ENCODE results near the gene YIF1A. TPM values are rescaled to one million over a fixed set of nuclear protein-coding genes. Genes with fewer than 3 reads are reported as not detected.
A peak's percentile ranks its signal among the peaks of the same experiment; 100 is the strongest.
"Not testable (repeated sequence)": the region's sequence is repeated elsewhere in the genome, so short reads cannot be mapped to it uniquely, and the experiment has no call there.

Gene YIF1A
- total RNA-seq, 4 donors from 2014 or later: 60.6 to 99.7 (median 72.3) TPM

DNA sequence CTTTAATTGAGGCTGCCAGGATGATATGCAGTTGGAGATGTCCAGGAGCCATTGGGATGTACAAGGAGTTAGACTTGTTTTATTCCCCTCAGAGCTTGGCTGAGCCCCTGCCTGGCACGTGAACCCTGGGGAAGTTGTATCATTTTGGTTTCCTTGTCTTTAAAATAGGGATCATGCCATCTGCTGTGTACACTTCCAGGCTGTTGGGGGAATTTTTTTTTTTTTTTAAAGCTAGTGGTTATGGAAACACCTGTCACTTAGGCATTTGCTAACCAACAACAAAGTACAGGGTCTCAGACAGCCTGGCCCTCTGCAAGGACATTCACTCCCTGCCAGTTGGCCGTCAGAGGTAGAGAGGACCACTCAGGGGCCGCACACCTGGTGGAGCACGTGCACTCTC lies 29.0 kb downstream of the YIF1A start:
- intact Hi-C loops (cut with DNase I; ENCODE audit: low total_unique reads): loop anchor here (2.0 kb wide), 1 partner anchor 37 kb away; no protein-coding TSS in a partner anchor
- H3K27ac ChIP-seq: no peak overlapping the region
- TF ChIP-seq POLR2A (IDR thresholded peaks at IDR 0.05): no peak
- peaks cover 0 to 20% (median 16%) of the 10 kb centered on the region in 4 donors for H3K4me1 ChIP-seq
- DNase-seq: no peak
- no peak overlapping the region for H3K4me3 ChIP-seq
- in situ Hi-C loops (cut with MboI; ENCODE audit: low pct_ligation_motif_present in 1 of 4, low pct_unique_long_range_greater_than_20kb in 1 of 4, low sequenced_read_pairs in 3 of 4): no loop called here
- no peaks in the 10 kb centered on the region for H3K9me3 ChIP-seq
- no peaks in the 10 kb centered on the region for H3K36me3 ChIP-seq
- H3K27me3 ChIP-seq: peaks cover 7% of the 10 kb centered on the region
- 92 to 100% methylated on average over 1 to 4 of the region's 4 CpGs for whole genome bisulfite sequencing, 2 donors (ENCODE audit: low coverage in 1 of 2)

DNA sequence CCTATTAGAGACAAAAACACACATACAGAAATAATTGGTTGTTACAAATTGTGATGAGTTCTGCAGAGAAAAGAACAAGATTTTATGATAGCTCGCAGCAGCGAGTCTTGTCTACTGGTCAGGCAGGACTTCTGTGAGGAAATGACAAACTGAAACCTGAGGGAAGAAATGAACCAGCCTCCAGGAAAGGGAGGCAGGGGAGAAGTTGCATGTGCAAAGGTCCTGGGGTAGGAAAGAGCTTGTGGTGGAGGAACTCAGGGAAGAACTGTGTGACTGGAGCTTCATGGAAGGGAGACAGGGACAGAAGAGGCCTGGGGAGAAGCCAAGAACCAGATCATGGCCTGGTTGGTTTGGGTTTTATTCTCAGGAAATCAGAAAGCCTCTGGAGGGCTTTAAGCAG lies 29.7 kb downstream of the YIF1A start:
- Histone ChIP-seq H3K36me3 (no peaks in the 10 kb centered on the region), H3K4me3 (no peak overlapping the region), H3K4me1 (peaks cover 0 to 20% (median 16%) of the 10 kb centered on the region in 4 donors), H3K9me3 (no peaks in the 10 kb centered on the region), H3K27ac (no peak overlapping the region), H3K27me3 (peaks cover 7% of the 10 kb centered on the region)
- 90 to 100% methylated on average over 2 of the region's 2 CpGs for WGBS, 2 donors (ENCODE audit: low coverage in 1 of 2)
- no peak for DNase-seq
- intact Hi-C loops (cut with DNase I; ENCODE audit: low total_unique reads) (loop anchor here (2.0 kb wide), 1 partner anchor 36 kb away; no protein-coding TSS in a partner anchor), in situ Hi-C loops (cut with MboI; ENCODE audit: low pct_ligation_motif_present in 1 of 4, low pct_unique_long_range_greater_than_20kb in 1 of 4, low sequenced_read_pairs in 3 of 4) (no loop called here)
- TF ChIP-seq, protein P1, sequence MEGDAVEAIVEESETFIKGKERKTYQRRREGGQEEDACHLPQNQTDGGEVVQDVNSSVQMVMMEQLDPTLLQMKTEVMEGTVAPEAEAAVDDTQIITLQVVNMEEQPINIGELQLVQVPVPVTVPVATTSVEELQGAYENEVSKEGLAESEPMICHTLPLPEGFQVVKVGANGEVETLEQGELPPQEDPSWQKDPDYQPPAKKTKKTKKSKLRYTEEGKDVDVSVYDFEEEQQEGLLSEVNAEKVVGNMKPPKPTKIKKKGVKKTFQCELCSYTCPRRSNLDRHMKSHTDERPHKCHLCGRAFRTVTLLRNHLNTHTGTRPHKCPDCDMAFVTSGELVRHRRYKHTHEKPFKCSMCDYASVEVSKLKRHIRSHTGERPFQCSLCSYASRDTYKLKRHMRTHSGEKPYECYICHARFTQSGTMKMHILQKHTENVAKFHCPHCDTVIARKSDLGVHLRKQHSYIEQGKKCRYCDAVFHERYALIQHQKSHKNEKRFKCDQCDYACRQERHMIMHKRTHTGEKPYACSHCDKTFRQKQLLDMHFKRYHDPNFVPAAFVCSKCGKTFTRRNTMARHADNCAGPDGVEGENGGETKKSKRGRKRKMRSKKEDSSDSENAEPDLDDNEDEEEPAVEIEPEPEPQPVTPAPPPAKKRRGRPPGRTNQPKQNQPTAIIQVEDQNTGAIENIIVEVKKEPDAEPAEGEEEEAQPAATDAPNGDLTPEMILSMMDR (IDR thresholded peaks at IDR 0.05): no peak
- no peak for TF ChIP-seq POLR2A (IDR thresholded peaks at IDR 0.05)
- TF ChIP-seq EP300 (IDR thresholded peaks at IDR 0.05; ENCODE audit: low read depth): no peak
- TF ChIP-seq POLR2AphosphoS5 (IDR thresholded peaks at IDR 0.05): no peak

DNA sequence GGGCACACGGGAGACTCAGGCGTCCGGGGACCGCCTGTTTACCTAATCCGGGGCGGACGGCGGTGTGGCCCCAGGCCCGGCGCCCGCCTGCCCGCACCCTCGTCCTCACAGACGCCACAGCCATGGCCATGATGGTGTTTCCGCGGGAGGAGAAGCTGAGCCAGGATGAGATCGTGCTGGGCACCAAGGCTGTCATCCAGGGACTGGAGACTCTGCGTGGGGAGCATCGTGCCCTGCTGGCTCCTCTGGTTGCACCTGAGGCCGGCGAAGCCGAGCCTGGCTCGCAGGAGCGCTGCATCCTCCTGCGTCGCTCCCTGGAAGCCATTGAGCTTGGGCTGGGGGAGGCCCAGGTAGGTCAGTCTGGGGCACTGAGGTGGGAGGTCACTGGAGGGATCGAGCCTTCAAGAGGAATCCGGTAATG lies 30.5 kb downstream of the YIF1A start:
- WGBS, 2 donors (ENCODE audit: low coverage in 1 of 2): 6 to 37% methylated on average over 2 to 14 of the region's 28 CpGs
- Histone ChIP-seq H3K27ac (peak overlapping the region; percentile 77 to 92 (median 84)), H3K9me3 (no peaks in the 10 kb centered on the region), H3K27me3 (peaks cover 7% of the 10 kb centered on the region), H3K4me1 (peaks cover 0 to 20% (median 16%) of the 10 kb centered on the region in 4 donors), H3K36me3 (no peaks in the 10 kb centered on the region), H3K4me3 (peak overlapping the region; percentile 67 to 89 (median 80))
- TF ChIP-seq POLR2AphosphoS5 (IDR thresholded peaks at IDR 0.05): no peak
- no peak for TF ChIP-seq POLR2A (IDR thresholded peaks at IDR 0.05)
- TF ChIP-seq, protein P1 (IDR thresholded peaks at IDR 0.05): peak in 2 of 5 experiments; percentile 18 to 31
- TF ChIP-seq EP300 (IDR thresholded peaks at IDR 0.05; ENCODE audit: low read depth): no peak
- in situ Hi-C loops (cut with MboI; ENCODE audit: low pct_ligation_motif_present in 1 of 4, low pct_unique_long_range_greater_than_20kb in 1 of 4, low sequenced_read_pairs in 3 of 4): no loop called here
- no peak for DNase-seq
- intact Hi-C loops (cut with DNase I; ENCODE audit: low total_unique reads): loop anchor here (2.0 kb wide), 1 partner anchor 36 kb away; no protein-coding TSS in a partner anchor

DNA sequence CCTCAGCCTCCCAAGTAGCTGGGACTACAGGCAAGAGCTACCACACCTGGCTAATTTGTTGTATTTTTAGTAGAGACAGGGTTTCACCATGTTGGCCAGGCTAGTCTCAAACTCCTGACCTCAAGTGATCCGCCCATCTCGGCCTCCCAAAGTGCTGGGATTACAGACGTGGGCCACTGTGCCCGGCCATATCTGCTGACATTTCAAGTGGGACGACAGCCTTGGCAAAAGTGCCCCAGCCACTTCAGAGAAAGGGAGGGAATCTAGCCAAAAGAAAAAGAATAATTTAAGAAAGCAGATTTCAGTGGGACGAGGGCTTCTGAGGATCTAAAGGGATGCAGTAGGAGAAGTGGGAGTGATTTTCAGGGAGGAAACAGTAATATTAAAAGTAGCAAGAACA lies 35.9 kb downstream of the YIF1A start:
- peaks cover 0 to 11% (median 9%) of the 10 kb centered on the region in 4 donors for H3K4me1 ChIP-seq
- WGBS, 2 donors (ENCODE audit: low coverage in 1 of 2): 80 to 84% methylated on average over 5 to 6 of the region's 6 CpGs
- H3K27ac ChIP-seq; DNase-seq; H3K9me3 ChIP-seq; H3K27me3 ChIP-seq; in situ Hi-C loops (cut with MboI; ENCODE audit: low pct_ligation_motif_present in 1 of 4, low pct_unique_long_range_greater_than_20kb in 1 of 4, low sequenced_read_pairs in 3 of 4); H3K36me3 ChIP-seq; intact Hi-C loops (cut with DNase I; ENCODE audit: low total_unique reads); H3K4me3 ChIP-seq: not testable (repeated sequence)

DNA sequence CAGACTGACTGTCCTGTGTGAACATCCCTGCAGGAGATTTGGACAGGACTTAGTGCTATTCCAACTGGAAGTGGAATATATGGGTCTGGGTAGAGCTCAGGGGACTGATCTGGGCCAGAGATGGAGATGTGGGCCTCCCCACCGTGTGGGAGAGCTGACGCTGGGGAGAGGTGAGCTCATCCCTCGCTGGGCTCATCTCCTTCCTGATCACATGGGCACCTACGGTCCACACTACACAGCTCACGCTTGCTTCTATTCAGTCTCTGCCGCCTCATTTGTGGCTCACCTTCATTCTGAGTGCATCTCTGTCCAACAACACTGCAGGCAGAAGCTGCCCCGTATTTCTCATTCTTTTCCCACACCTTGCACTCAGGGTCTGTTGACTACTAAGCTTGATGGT lies 37.1 kb downstream of the YIF1A start:
- DNase-seq: no peak
- Histone ChIP-seq H3K27me3 (peaks cover 6% of the 10 kb centered on the region), H3K4me3 (no peak overlapping the region), H3K36me3 (no peaks in the 10 kb centered on the region), H3K9me3 (no peaks in the 10 kb centered on the region), H3K4me1 (peaks cover 0 to 5% (median 4%) of the 10 kb centered on the region in 4 donors), H3K27ac (no peak overlapping the region)
- TF ChIP-seq EP300 (IDR thresholded peaks at IDR 0.05; ENCODE audit: low read depth) (no peak), POLR2A (IDR thresholded peaks at IDR 0.05) (no peak), POLR2AphosphoS5 (IDR thresholded peaks at IDR 0.05) (no peak)
- TF ChIP-seq, protein P1 (IDR thresholded peaks at IDR 0.05): no peak
- in situ Hi-C loops (cut with MboI; ENCODE audit: low pct_ligation_motif_present in 1 of 4, low pct_unique_long_range_greater_than_20kb in 1 of 4, low sequenced_read_pairs in 3 of 4): no loop called here
- WGBS, 2 donors (ENCODE audit: low coverage in 1 of 2): 76 to 80% methylated on average over 7 of the region's 7 CpGs
- intact Hi-C loops (cut with DNase I; ENCODE audit: low total_unique reads): no loop called here

Measured in transverse colon (tissue), 4 donors.